Left lung (tissue), 10 donors: ENCODE measurements around the gene APOL4. TPM values are rescaled to one million over a fixed set of nuclear protein-coding genes. Genes with fewer than 3 reads are reported as not detected.

ENCODE experiments used
- ATAC-seq: fragments of 200-7000 bp; cut with Tn5 transposase; one replicate; pipeline ENCODE4 v1.9.1; 2020; ENCODE audit warnings: moderate library complexity
- DNase-seq, 4 donors: peaks; one replicate each; pipeline ENCODE4 v3.0.0-alpha.2; 2013 to 2020
- H3K27ac ChIP-seq, 2 donors: fragments of 200-600 bp; sonication (generic) in 1 of 2; one replicate each; pipeline versions ENCODE4 v1.5.0 to v1.8.0; 2020 to 2021
- H3K27me3 ChIP-seq, 2 donors: fragments of 200-600 bp; sonication (generic) in 1 of 2; one replicate each; pipeline versions ENCODE4 v1.5.0 to v1.8.0; 2020 to 2021
- H3K36me3 ChIP-seq, 2 donors: fragments of 200-600 bp; sonication (generic) in 1 of 2; one replicate each; pipeline versions ENCODE4 v1.5.0 to v1.8.0; 2020 to 2021
- H3K4me1 ChIP-seq, 2 donors: fragments of 200-600 bp; one replicate each; pipeline ENCODE4 v1.8.0; 2021
- H3K4me3 ChIP-seq, 2 donors: fragments of 200-600 bp; sonication (generic) in 1 of 2; one replicate each; pipeline versions ENCODE4 v1.5.0 to v1.8.0; 2020 to 2021; ENCODE audit warnings: mild to moderate bottlenecking in 1 of 2
- H3K9me3 ChIP-seq, 2 donors: fragments of 200-600 bp; sonication (generic) in 1 of 2; one replicate each; pipeline versions ENCODE4 v1.5.0 to v1.8.0; 2020 to 2021
- CTCF ChIP-seq, 2 donors: fragments of 200-600 bp; sonication (generic) in 1 of 2; IDR thresholded peaks; one replicate each; pipeline versions ENCODE4 v1.5.0 to v1.8.0; 2021; ENCODE audit warnings: antibody characterized with exemption in 2 of 2
- intact Hi-C, 2 donors: fragments of 100-400 bp; cut with DNase I; formaldehyde crosslinking; loops; one replicate each; pipeline versions ENCODE4 v1.11.2 to v1.14.2; 2022
- polyA plus RNA-seq, 6 donors: library from polyadenylated mRNA; unstranded; fragments of 120-200 nt; gene quantifications; one replicate each; pipeline ENCODE4 v1.2.1, GENCODE V29; 2013; ENCODE audit not compliant: insufficient read length in 6 of 6
- total RNA-seq, 2 donors: library from RNA; stranded (reverse); fragmentation: NEBNext Ultra II Directional; extraction: Animal tissue kit (Norgen Biotek cat#: 25700); gene quantifications; one replicate each; pipeline ENCODE4 v1.2.1, GENCODE V29; 2021
- donor health status: DM: no; HTN: yes; CAD: no.
- donor health status: DM: no; HTN: no; CAD: no.

APOL4 gene
- total and polyA plus RNA-seq, 8 donors, result 4.9 to 18.6 (median 10.6) TPM

GRCh38 chr22:36194971-36195370, 6.6 kb downstream of the APOL4 start:
- H3K4me1 ChIP-seq, result peaks cover 3 to 35% of the 10 kb centered on the region in 2 donors
- DNase-seq, result peak in 2 of 4 donors; percentile 67 to 75
- TF ChIP-seq CTCF (IDR thresholded peaks at IDR 0.05), result peak; percentile 63 to 67
- H3K9me3 ChIP-seq, result no peaks in the 10 kb centered on the region
- H3K4me3 ChIP-seq, result no peak overlapping the region
- peak; percentile 90 for ATAC-seq
- H3K36me3 ChIP-seq, result no peaks in the 10 kb centered on the region
- H3K27me3 ChIP-seq, result no peaks in the 10 kb centered on the region
- intact Hi-C loops, result loop anchor here in 1 of 2 donors (10.0 kb wide), 2 partner anchors 80 to 290 kb away; partner anchors contain the start of gene TXN2
- H3K27ac ChIP-seq, result no peak overlapping the region

GRCh38 chr22:36194385-36194784, 7.2 kb downstream of the APOL4 start:
- intact Hi-C loops, result loop anchor here in 1 of 2 donors (10.0 kb wide), 2 partner anchors 80 to 290 kb away; partner anchors contain the start of gene TXN2
- DNase-seq (no peak), ATAC-seq (no peak)
- no peak for TF ChIP-seq CTCF (IDR thresholded peaks at IDR 0.05)
- H3K4me1 ChIP-seq, result peaks cover 3 to 35% of the 10 kb centered on the region in 2 donors
- no peaks in the 10 kb centered on the region for H3K27me3 ChIP-seq
- H3K9me3 ChIP-seq, result no peaks in the 10 kb centered on the region
- no peak overlapping the region for H3K27ac ChIP-seq
- H3K4me3 ChIP-seq, result no peak overlapping the region
- H3K36me3 ChIP-seq, result no peaks in the 10 kb centered on the region

GRCh38 chr22:36193577-36193976, 8.0 kb downstream of the APOL4 start:
- no peak for TF ChIP-seq CTCF (IDR thresholded peaks at IDR 0.05)
- no peak for ATAC-seq
- Histone ChIP-seq H3K4me3 (no peak overlapping the region), H3K27me3 (no peaks in the 10 kb centered on the region), H3K36me3 (no peaks in the 10 kb centered on the region), H3K9me3 (no peaks in the 10 kb centered on the region), H3K27ac (no peak overlapping the region), H3K4me1 (peaks cover 3 to 33% of the 10 kb centered on the region in 2 donors)
- DNase-seq, result no peak
- intact Hi-C loops, result loop anchor here in 1 of 2 donors (10.0 kb wide), 2 partner anchors 81 to 291 kb away; partner anchors contain the start of gene TXN2

GRCh38 chr22:36193171-36193570, 8.4 kb downstream of the APOL4 start:
- Histone ChIP-seq H3K27ac (no peak overlapping the region), H3K4me3 (no peak overlapping the region), H3K9me3 (no peaks in the 10 kb centered on the region), H3K27me3 (no peaks in the 10 kb centered on the region), H3K36me3 (no peaks in the 10 kb centered on the region), H3K4me1 (peaks cover 3 to 29% of the 10 kb centered on the region in 2 donors)
- TF ChIP-seq CTCF (IDR thresholded peaks at IDR 0.05), result no peak
- DNase-seq (no peak), ATAC-seq (no peak)
- intact Hi-C loops, result loop anchor here in 1 of 2 donors (10.0 kb wide), 2 partner anchors 82 to 292 kb away; partner anchors contain the start of gene TXN2

GRCh38 chr22:36192542-36192941, 9.1 kb downstream of the APOL4 start:
- Histone ChIP-seq H3K9me3 (no peaks in the 10 kb centered on the region), H3K36me3 (no peaks in the 10 kb centered on the region), H3K27me3 (no peaks in the 10 kb centered on the region), H3K27ac (no peak overlapping the region), H3K4me1 (peaks cover under 1 to 24% of the 10 kb centered on the region in 2 donors), H3K4me3 (no peak overlapping the region)
- no peak for TF ChIP-seq CTCF (IDR thresholded peaks at IDR 0.05)
- DNase-seq, result no peak
- intact Hi-C loops, result loop anchor here in 1 of 2 donors (10.0 kb wide), 2 partner anchors 82 to 292 kb away; partner anchors contain the start of gene TXN2
- ATAC-seq, result no peak
